Kasumi-1 (cell line): ENCODE data around the gene ONECUT3.
A peak's percentile ranks its signal among the peaks of the same experiment; 100 is the strongest.

ENCODE experiments used
- DNase-seq, 2 experiments: peaks; one replicate each; lab custom pipeline; 2025; lab: John Stamatoyannopoulos, UW

Gene ONECUT3

GRCh38 chr19:1814833-1815604 is 61.7 kb downstream of the ONECUT3 start:
- DNase-seq, result no peak

- no peak for DNase-seq
Observed at GRCh38 chr19:1815605-1816529, 62.6 kb downstream of the ONECUT3 start.

- DNase-seq, result no peak
Observed at GRCh38 chr19:1816530-1817298, 63.4 kb downstream of the ONECUT3 start.

GRCh38 chr19:1817553-1818179 is 64.4 kb downstream of the ONECUT3 start:
- no peak for DNase-seq

GRCh38 chr19:1818549-1819195 is 65.4 kb downstream of the ONECUT3 start:
- no peak for DNase-seq

GRCh38 chr19:1819341-1820255 is 66.3 kb downstream of the ONECUT3 start:
- DNase-seq, result no peak

GRCh38 chr19:1822210-1822609 is 68.9 kb downstream of the ONECUT3 start:
- no peak for DNase-seq

GRCh38 chr19:1823020-1823419 is 69.7 kb downstream of the ONECUT3 start:
- DNase-seq, result no peak

GRCh38 chr19:1823539-1824251 is 70.4 kb downstream of the ONECUT3 start:
- no peak for DNase-seq

- no peak for DNase-seq
Observed at GRCh38 chr19:1824252-1824622, 70.9 kb downstream of the ONECUT3 start.

GRCh38 chr19:1825909-1826556 is 72.7 kb downstream of the ONECUT3 start:
- peak; percentile 31 to 42 for DNase-seq

- DNase-seq, result no peak
Observed at GRCh38 chr19:1826557-1827521, 73.5 kb downstream of the ONECUT3 start.

GRCh38 chr19:1827566-1828278 is 74.4 kb downstream of the ONECUT3 start:
- no peak for DNase-seq

GRCh38 chr19:1828279-1829238 is 75.3 kb downstream of the ONECUT3 start:
- no peak for DNase-seq

GRCh38 chr19:1829958-1830357 is 76.7 kb downstream of the ONECUT3 start:
- no peak for DNase-seq

- DNase-seq, result no peak
Observed at GRCh38 chr19:1830568-1830967, 77.3 kb downstream of the ONECUT3 start.
